ENCODE results near the gene PLXDC2. TPM values are rescaled to one million over a fixed set of nuclear protein-coding genes. Genes with fewer than 3 reads are reported as not detected.
A peak's percentile ranks its signal among the peaks of the same experiment; 100 is the strongest.

PLXDC2 gene
- total RNA-seq, 1 experiment from 2014 or later = not detected

DNA sequence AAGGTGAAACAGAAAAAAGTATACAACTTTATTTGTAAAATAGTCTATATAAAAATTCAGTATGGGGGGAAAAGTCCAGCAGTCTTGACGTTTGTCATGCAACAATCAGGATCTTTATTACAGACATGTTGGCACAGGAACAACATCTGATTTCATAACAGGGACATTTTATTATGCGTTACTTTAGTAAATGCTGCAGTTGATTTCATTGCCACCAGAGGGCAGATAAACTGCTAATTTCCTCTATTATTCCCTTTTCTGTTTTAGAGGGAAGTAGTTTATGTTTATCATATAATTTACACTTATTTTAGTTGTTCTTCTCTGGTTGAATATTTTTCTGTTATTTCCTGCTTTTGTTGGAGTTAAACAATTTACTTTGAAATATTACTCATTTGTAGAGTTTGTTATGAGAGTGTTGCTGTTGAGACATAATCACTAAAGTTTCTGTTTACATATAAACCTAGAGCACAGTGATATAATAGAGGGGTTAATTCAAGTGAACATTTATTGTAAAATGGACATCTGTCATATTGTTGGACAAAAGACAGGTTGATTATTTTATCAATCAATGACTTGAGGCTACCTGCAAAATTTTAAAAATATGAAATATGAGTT is 3.3 kb downstream of the PLXDC2 start:
- BruUV-seq (replicated peaks) = no TSS peak
- CTCF ChIA-PET = interaction anchor here (0.7 kb wide), 3 partner anchors 12 to 1614 kb away, joined by 3 to 4 read pairs (median 3); no protein-coding TSS in a partner anchor
- H3K27me3 Mint-ChIP-seq (ENCODE audit: unreplicated experiment) = peaks cover 32% of the 10 kb centered on the region

DNA sequence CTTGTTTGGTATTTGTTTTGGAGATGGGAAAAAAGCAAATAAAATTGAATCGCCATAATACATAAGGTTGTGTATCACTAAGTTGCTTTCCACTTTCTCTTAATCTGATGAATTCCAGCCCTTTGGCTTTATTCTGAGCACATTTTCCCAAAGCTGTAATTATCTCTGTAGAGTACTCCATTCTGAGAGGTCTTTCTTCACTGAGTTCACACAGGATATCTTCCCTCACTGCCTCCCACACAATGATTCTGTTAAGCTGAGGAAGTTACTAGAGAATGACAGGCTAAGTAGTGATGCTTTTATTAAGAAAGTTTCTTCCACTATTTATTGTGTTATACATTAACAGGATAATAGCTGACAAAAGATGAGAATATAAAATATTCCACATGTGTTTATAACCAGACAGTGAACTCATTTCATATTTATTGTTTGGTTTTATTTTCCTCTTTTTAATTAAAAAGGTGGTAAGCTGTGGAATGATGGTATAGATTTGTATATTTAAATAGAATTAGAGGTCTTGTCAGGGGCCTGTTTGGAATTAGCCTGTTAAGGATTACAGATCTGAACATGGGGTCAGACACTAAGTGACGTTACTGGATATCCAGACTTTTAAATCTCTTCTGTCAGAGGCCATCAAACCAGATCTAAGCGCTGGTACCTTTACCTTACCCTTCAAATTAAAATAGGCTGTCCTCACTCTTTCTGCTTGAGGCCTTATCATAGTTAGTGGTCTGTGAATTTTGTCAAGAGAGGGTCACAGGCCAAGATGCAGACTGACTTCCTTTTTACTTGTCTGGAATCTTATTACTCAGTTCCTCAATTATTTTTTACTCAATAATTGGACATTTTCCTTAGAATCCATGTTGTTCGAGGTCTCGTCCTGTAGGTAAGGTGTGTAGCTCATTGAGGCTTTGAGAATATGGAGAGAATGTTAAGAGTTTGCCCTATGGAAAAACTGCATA is 8.4 kb downstream of the PLXDC2 start:
- no peak overlapping the region for H3K4me3 Mint-ChIP-seq (ENCODE audit: low read depth, unreplicated experiment)
- H3K9me3 Mint-ChIP-seq (ENCODE audit: low read depth, unreplicated experiment) = peaks cover 4% of the 10 kb centered on the region
- TF ChIP-seq CTCF (IDR thresholded peaks at IDR 0.05; ENCODE audit: unreplicated experiment) = no peak
- no peaks in the 10 kb centered on the region for H3K4me1 Mint-ChIP-seq (ENCODE audit: low read depth, unreplicated experiment)
- H3K27ac Mint-ChIP-seq (ENCODE audit: unreplicated experiment) = no peak overlapping the region
- no peaks in the 10 kb centered on the region for H3K36me3 Mint-ChIP-seq (ENCODE audit: insufficient read depth, unreplicated experiment)
- CTCF ChIA-PET = no interaction called here
- DNase-seq = no peak
- intact Hi-C loops (cut with micrococcal nuclease; ENCODE audit: unreplicated experiment) = no loop called here
- H3K27me3 Mint-ChIP-seq (ENCODE audit: unreplicated experiment) = no peaks in the 10 kb centered on the region
- no TSS peak for BruUV-seq (replicated peaks)

More for the DNA sequence above, 3.3 kb downstream of the PLXDC2 start:
- H3K4me3 Mint-ChIP-seq (ENCODE audit: low read depth, unreplicated experiment) = no peak overlapping the region
- TF ChIP-seq CTCF (IDR thresholded peaks at IDR 0.05; ENCODE audit: unreplicated experiment) = peak; percentile 57
- no peak for DNase-seq
- H3K36me3 Mint-ChIP-seq (ENCODE audit: insufficient read depth, unreplicated experiment) = no peaks in the 10 kb centered on the region
- H3K4me1 Mint-ChIP-seq (ENCODE audit: low read depth, unreplicated experiment) = no peaks in the 10 kb centered on the region
- intact Hi-C loops (cut with micrococcal nuclease; ENCODE audit: unreplicated experiment) = loop anchor here (5.0 kb wide), 1 partner anchor 1038 kb away; no protein-coding TSS in a partner anchor
- peaks cover 4% of the 10 kb centered on the region for H3K9me3 Mint-ChIP-seq (ENCODE audit: low read depth, unreplicated experiment)
- H3K27ac Mint-ChIP-seq (ENCODE audit: unreplicated experiment) = no peak overlapping the region

DNA sequence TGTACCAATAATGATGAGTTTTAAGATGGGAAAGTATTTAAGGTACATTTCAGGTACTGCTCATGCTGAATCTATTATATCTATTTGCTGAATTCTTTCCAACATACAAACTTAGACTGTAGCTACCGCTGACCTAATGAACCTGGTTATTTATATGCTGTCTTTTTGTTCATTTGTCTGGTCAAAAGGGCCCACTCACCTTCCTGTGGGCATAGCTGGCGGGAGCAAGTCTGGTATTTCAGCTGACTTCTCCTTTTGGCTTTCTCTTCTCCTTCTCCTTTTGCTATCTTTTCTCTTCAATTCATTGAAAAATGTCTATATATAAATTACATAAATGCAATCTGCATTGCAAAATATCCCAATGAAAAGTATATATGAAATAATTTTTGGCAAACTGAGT is 9.5 kb downstream of the PLXDC2 start:
- no peaks in the 10 kb centered on the region for H3K4me1 Mint-ChIP-seq (ENCODE audit: low read depth, unreplicated experiment)
- DNase-seq = no peak
- BruUV-seq (replicated peaks) = no TSS peak
- H3K4me3 Mint-ChIP-seq (ENCODE audit: low read depth, unreplicated experiment) = no peak overlapping the region
- no peaks in the 10 kb centered on the region for H3K27me3 Mint-ChIP-seq (ENCODE audit: unreplicated experiment)
- CTCF ChIA-PET = no interaction called here
- H3K9me3 Mint-ChIP-seq (ENCODE audit: low read depth, unreplicated experiment) = peaks cover 4% of the 10 kb centered on the region
- H3K36me3 Mint-ChIP-seq (ENCODE audit: insufficient read depth, unreplicated experiment) = no peaks in the 10 kb centered on the region
- H3K27ac Mint-ChIP-seq (ENCODE audit: unreplicated experiment) = no peak overlapping the region
- intact Hi-C loops (cut with micrococcal nuclease; ENCODE audit: unreplicated experiment) = no loop called here
- no peak for TF ChIP-seq CTCF (IDR thresholded peaks at IDR 0.05; ENCODE audit: unreplicated experiment)

- CTCF ChIA-PET = no interaction called here
- intact Hi-C loops (cut with micrococcal nuclease; ENCODE audit: unreplicated experiment) = no loop called here
- Mint-ChIP-seq H3K9me3 (ENCODE audit: low read depth, unreplicated experiment) (no peaks in the 10 kb centered on the region), H3K36me3 (ENCODE audit: insufficient read depth, unreplicated experiment) (no peaks in the 10 kb centered on the region), H3K4me3 (ENCODE audit: low read depth, unreplicated experiment) (no peak overlapping the region), H3K27ac (ENCODE audit: unreplicated experiment) (no peak overlapping the region), H3K27me3 (ENCODE audit: unreplicated experiment) (no peaks in the 10 kb centered on the region), H3K4me1 (ENCODE audit: low read depth, unreplicated experiment) (no peaks in the 10 kb centered on the region)
- BruUV-seq (replicated peaks) = no TSS peak
- no peak for TF ChIP-seq CTCF (IDR thresholded peaks at IDR 0.05; ENCODE audit: unreplicated experiment)
- no peak for DNase-seq
Observed at GRCh38 chr10:19826712-19827111, 10.5 kb downstream of the PLXDC2 start.

Data from Calu3 (cell line).